PC-3 (cell line): ENCODE data around the gene TEX36. TPM values are rescaled to one million over a fixed set of nuclear protein-coding genes. Genes with fewer than 3 reads are reported as not detected.

ENCODE experiments used
- ATAC-seq: fragments of 200-7000 bp; cut with Tn5 transposase; 2 replicates; pipeline ENCODE4 v1.9.1; 2020; ENCODE audit warnings: mild to moderate bottlenecking, moderate library complexity
- BruUV-seq: library from RNA; stranded (reverse); fragments of 400-500 nt; replicated peaks from 2 replicates; lab custom pipeline; 2021; lab: Mats Ljungman, UMichigan
- CTCF ChIA-PET: fragments of 300-600 bp; sonication (Branson Sonifier 250); formaldehyde crosslinking; loops from one replicate; lab custom pipeline; 2022; ENCODE audit warnings: antibody characterized with exemption; lab: Charles Lee
- POLR2A ChIA-PET: fragments of 300-600 bp; sonication (Branson Sonifier 250); formaldehyde crosslinking; loops from one replicate; lab custom pipeline; 2022; ENCODE audit warnings: antibody characterized with exemption; ENCODE audit not compliant: unreplicated experiment; lab: Charles Lee
- DNase-seq: peaks from one replicate; pipeline ENCODE4 v3.0.0-alpha.2; 2015
- H2AFZ ChIP-seq: fragments of 300-600 bp; sonication (generic); 2 replicates; pipeline ENCODE4 v1.6.0; 2016; ENCODE audit warnings: antibody characterized with exemption, low read length
- H3F3A ChIP-seq: fragments of 300-600 bp; sonication (generic); one replicate; pipeline ENCODE4 v1.6.0; 2017; ENCODE audit warnings: antibody characterized with exemption, low read length, control low read depth, mild to moderate bottlenecking; ENCODE audit not compliant: unreplicated experiment
- H3K27ac ChIP-seq: fragments of 300-600 bp; sonication (generic); 2 replicates; pipeline ENCODE4 v1.5.1; 2016; ENCODE audit warnings: mild to moderate bottlenecking, low read length
- H3K27me3 ChIP-seq: fragments of 300-600 bp; sonication (generic); 2 replicates; pipeline ENCODE4 v1.6.1; 2016; ENCODE audit warnings: low read length, mixed read lengths
- H3K36me3 ChIP-seq: fragments of 300-600 bp; sonication (generic); 2 replicates; pipeline ENCODE4 v1.6.1; 2016; ENCODE audit warnings: low read depth, mixed run types, low read length, mixed read lengths
- H3K4me1 ChIP-seq: fragments of 300-600 bp; sonication (generic); 2 replicates; pipeline ENCODE4 v1.5.1; 2016; ENCODE audit warnings: low read length; ENCODE audit not compliant: insufficient read depth
- H3K4me2 ChIP-seq: fragments of 300-600 bp; sonication (generic); 2 replicates; pipeline ENCODE4 v1.6.0; 2016; ENCODE audit warnings: low read length
- H3K4me3 ChIP-seq: fragments of 300-600 bp; sonication (generic); 2 replicates; pipeline ENCODE4 v1.5.1; 2016; ENCODE audit warnings: mild to moderate bottlenecking, low read length, mixed read lengths
- H3K79me2 ChIP-seq: fragments of 300-600 bp; sonication (generic); 2 replicates; pipeline ENCODE4 v1.6.1; 2017; ENCODE audit warnings: low read length, mixed read lengths
- H3K9ac ChIP-seq: fragments of 300-600 bp; sonication (generic); 2 replicates; pipeline ENCODE4 v1.6.0; 2016; ENCODE audit warnings: mild to moderate bottlenecking, low read length
- H3K9me2 ChIP-seq: fragments of 300-600 bp; sonication (generic); replicated peaks from 2 replicates; pipeline ENCODE4 v1.6.1; 2016; ENCODE audit warnings: mixed run types, low read length, mixed read lengths
- H3K9me3 ChIP-seq: fragments of 300-600 bp; sonication (generic); 2 replicates; pipeline ENCODE4 v1.6.1; 2016; ENCODE audit warnings: low read length, mixed read lengths
- H4K20me1 ChIP-seq: fragments of 300-600 bp; sonication (generic); 2 replicates; pipeline ENCODE4 v1.6.1; 2016; ENCODE audit warnings: low read length, mixed read lengths
- CTCF ChIP-seq: fragments of 300-600 bp; sonication (generic); conservative IDR thresholded peaks from 2 replicates; pipeline ENCODE4 v1.5.1; 2017; ENCODE audit warnings: antibody characterized with exemption, low read depth, mild to moderate bottlenecking, low read length
- EZH2 ChIP-seq: fragments of 300-600 bp; sonication (generic); IDR thresholded peaks from one replicate; pipeline ENCODE4 v1.6.1; 2017; ENCODE audit warnings: antibody characterized with exemption, mild to moderate bottlenecking, low read length; ENCODE audit not compliant: unreplicated experiment
- EZH2phosphoT487 ChIP-seq: fragments of 300-600 bp; sonication (generic); IDR thresholded peaks from 2 replicates; pipeline ENCODE4 v1.6.1; 2018; ENCODE audit warnings: mild to moderate bottlenecking, antibody characterized with exemption, low read length, borderline replicate concordance
- intact Hi-C: fragments of 100-400 bp; cut with micrococcal nuclease; formaldehyde crosslinking; loops from 2 replicates; pipeline ENCODE4 v1.9.0; 2023
- total RNA-seq: library from RNA; depleted of rRNA; stranded (reverse); fragments of >200 nt; gene quantifications from 2 replicates; pipeline ENCODE4 v1.2.3, GENCODE V29; 2014

The TEX36 gene
- total RNA-seq, 1 experiment from 2014 or later, result not detected

- TF ChIP-seq EZH2, result no peak
- intact Hi-C loops, result no loop called here
- ChIA-PET POLR2A (no interaction called here), CTCF (no interaction called here)
- H3K4me2 ChIP-seq, result no peak overlapping the region
- H3F3A ChIP-seq, result no peaks in the 10 kb centered on the region
- no peak overlapping the region for H3K27ac ChIP-seq
- H3K4me1 ChIP-seq, result no peaks in the 10 kb centered on the region
- no peak overlapping the region for H3K9ac ChIP-seq
- no peaks in the 10 kb centered on the region for H3K9me3 ChIP-seq
- no peaks in the 10 kb centered on the region for H3K79me2 ChIP-seq
- no peak overlapping the region for H3K4me3 ChIP-seq
- H3K36me3 ChIP-seq, result no peaks in the 10 kb centered on the region
- H3K9me2 ChIP-seq, result no peaks in the 10 kb centered on the region
- no peak for ATAC-seq
- H2AFZ ChIP-seq, result no peak overlapping the region
- no peak for DNase-seq
- peaks cover 12% of the 10 kb centered on the region; the same call in 1 of the 2 replicates for H3K27me3 ChIP-seq
- H4K20me1 ChIP-seq, result no peaks in the 10 kb centered on the region
- no TSS peak for BruUV-seq
These were observed 71.2 kb downstream of the TEX36 start for GRCh38 chr10:125611756-125612155.

DNA sequence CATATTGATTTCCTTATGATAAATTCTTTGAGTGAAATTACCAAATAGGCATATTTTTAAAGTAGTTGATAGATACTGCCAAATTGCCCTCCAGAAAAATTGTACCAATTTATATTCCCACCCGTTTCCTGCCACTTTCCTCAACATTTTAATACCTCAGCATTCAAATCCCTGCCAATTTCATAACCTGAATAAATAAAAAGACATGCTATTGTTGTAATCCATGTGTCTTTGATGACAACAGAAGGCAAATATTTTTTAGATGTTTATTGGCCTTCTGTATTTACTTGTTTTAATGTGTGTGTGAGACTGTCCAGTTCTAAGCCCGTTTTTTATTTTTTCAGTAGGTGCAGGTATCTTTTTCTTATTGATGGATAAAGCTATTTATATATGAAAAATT, 71.7 kb downstream of the TEX36 start:
- H3K79me2 ChIP-seq, result no peaks in the 10 kb centered on the region
- H3K36me3 ChIP-seq, result no peaks in the 10 kb centered on the region
- CTCF ChIA-PET, result no interaction called here
- H3K9me3 ChIP-seq, result no peaks in the 10 kb centered on the region
- H3F3A ChIP-seq, result no peaks in the 10 kb centered on the region
- H3K4me1 ChIP-seq, result no peaks in the 10 kb centered on the region
- no peak for TF ChIP-seq EZH2
- no peak for TF ChIP-seq CTCF
- no peak for TF ChIP-seq EZH2phosphoT487
- intact Hi-C loops, result no loop called here
- POLR2A ChIA-PET, result no interaction called here
- no TSS peak for BruUV-seq
- no peak overlapping the region for H3K9ac ChIP-seq
- ATAC-seq (no peak), DNase-seq (no peak)
- no peak overlapping the region for H3K4me2 ChIP-seq
- no peak overlapping the region for H2AFZ ChIP-seq
- no peaks in the 10 kb centered on the region for H4K20me1 ChIP-seq
- H3K4me3 ChIP-seq, result no peak overlapping the region
- H3K27me3 ChIP-seq, result peaks cover 12% of the 10 kb centered on the region; the same call in 1 of the 2 replicates
- H3K27ac ChIP-seq, result no peak overlapping the region
- H3K9me2 ChIP-seq, result no peaks in the 10 kb centered on the region

DNA sequence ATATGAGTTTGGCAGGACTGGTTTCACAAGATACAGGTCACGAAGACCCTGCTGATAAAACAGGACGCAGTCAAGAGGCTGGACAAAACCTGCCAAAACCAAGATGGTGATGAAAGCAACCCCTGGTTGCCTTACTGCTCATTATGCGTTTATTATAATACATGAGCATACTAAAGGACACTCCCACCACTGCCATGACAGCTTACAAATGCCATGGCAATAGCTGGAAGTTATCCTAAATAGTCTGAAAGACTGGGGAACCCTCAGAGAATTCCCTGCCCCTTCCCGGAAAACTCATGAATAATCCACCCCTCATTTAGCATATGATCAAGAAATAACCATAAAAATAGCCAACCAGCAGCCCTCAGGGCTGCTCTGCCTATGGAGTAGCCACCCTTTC, 73.1 kb downstream of the TEX36 start:
- CTCF ChIA-PET, result no interaction called here
- no peak overlapping the region for H3K9ac ChIP-seq

More for the DNA sequence above, 73.1 kb downstream of the TEX36 start:
- H3K4me1 ChIP-seq, result no peaks in the 10 kb centered on the region
- no peak overlapping the region for H3K27ac ChIP-seq
- no peak overlapping the region for H3K4me3 ChIP-seq
- ATAC-seq (no peak), DNase-seq (no peak)
- no peaks in the 10 kb centered on the region for H3K9me2 ChIP-seq
- BruUV-seq, result no TSS peak
- intact Hi-C loops, result no loop called here
- H3K27me3 ChIP-seq, result peaks cover 12% of the 10 kb centered on the region; the same call in 1 of the 2 replicates
- H3F3A ChIP-seq, result no peaks in the 10 kb centered on the region
- H3K9me3 ChIP-seq, result no peaks in the 10 kb centered on the region
- no peaks in the 10 kb centered on the region for H3K36me3 ChIP-seq
- H3K4me2 ChIP-seq, result no peak overlapping the region
- POLR2A ChIA-PET, result no interaction called here
- no peak overlapping the region for H2AFZ ChIP-seq
- TF ChIP-seq EZH2phosphoT487 (no peak), CTCF (no peak), EZH2 (no peak)
- no peaks in the 10 kb centered on the region for H4K20me1 ChIP-seq
- no peaks in the 10 kb centered on the region for H3K79me2 ChIP-seq
